OCI-LY1 (cell line): ENCODE measurements around the gene TMEM109.

ENCODE experiments used
- H2AFZ ChIP-seq: fragments of 200-600 bp; sonication (generic), shearing (Covaris generic); 2 replicates; pipeline ENCODE4 v1.6.0; 2014; ENCODE audit warnings: antibody characterized with exemption, mild to moderate bottlenecking, low read length
- H3F3A ChIP-seq: fragments of 200-600 bp; sonication (generic), shearing (Covaris generic); 2 replicates; pipeline ENCODE4 v1.6.0; 2014; ENCODE audit warnings: mild to moderate bottlenecking, antibody characterized with exemption, low read length, moderate library complexity; ENCODE audit not compliant: insufficient read depth
- H3K27ac ChIP-seq: fragments of 200-600 bp; sonication (generic); 2 replicates; pipeline ENCODE4 v1.5.1; 2014; ENCODE audit warnings: low read length, mixed run types, mild to moderate bottlenecking, low read depth; ENCODE audit not compliant: poor library complexity, severe bottlenecking
- H3K27me3 ChIP-seq: fragments of 200-600 bp; sonication (generic); 2 replicates; pipeline ENCODE4 v1.6.0; 2014; ENCODE audit warnings: antibody characterized with exemption, mild to moderate bottlenecking, low read length, moderate library complexity; ENCODE audit not compliant: insufficient read depth
- H3K36me3 ChIP-seq: fragments of 200-600 bp; sonication (generic); 2 replicates; pipeline ENCODE4 v1.6.1; 2014; ENCODE audit warnings: mild to moderate bottlenecking, antibody characterized with exemption, low read length, moderate library complexity, mixed read lengths; ENCODE audit not compliant: insufficient read depth
- H3K4me1 ChIP-seq: fragments of 200-600 bp; sonication (generic); 2 replicates; pipeline ENCODE4 v1.5.1; 2014; ENCODE audit warnings: mild to moderate bottlenecking, low read length, moderate library complexity; ENCODE audit not compliant: insufficient read depth, severe bottlenecking
- H3K4me2 ChIP-seq: fragments of 200-600 bp; sonication (generic), shearing (Covaris generic); 2 replicates; pipeline ENCODE4 v1.6.1; 2014; ENCODE audit warnings: low read length
- H3K4me3 ChIP-seq: fragments of 200-600 bp; sonication (generic); 2 replicates; pipeline ENCODE4 v1.5.1; 2014; ENCODE audit warnings: low read length, low read depth, mild to moderate bottlenecking, mixed read lengths; ENCODE audit not compliant: poor library complexity, severe bottlenecking
- H3K79me2 ChIP-seq: fragments of 200-600 bp; shearing (Covaris generic); 2 replicates; pipeline ENCODE4 v1.6.1; 2016; ENCODE audit warnings: mixed run types, low read length, mixed read lengths; ENCODE audit not compliant: insufficient read depth
- H3K9ac ChIP-seq: fragments of 200-600 bp; sonication (generic), shearing (Covaris generic); 2 replicates; pipeline ENCODE4 v1.6.1; 2014; ENCODE audit warnings: mild to moderate bottlenecking, low read length, mixed read lengths
- H3K9me2 ChIP-seq: fragments of 200-600 bp; sonication (generic), shearing (Covaris generic); 2 replicates; pipeline ENCODE4 v1.6.1; 2014; ENCODE audit warnings: low read depth, mild to moderate bottlenecking, low read length, mixed read lengths
- H3K9me3 ChIP-seq: fragments of 200-600 bp; shearing (Covaris generic); 2 replicates; pipeline ENCODE4 v1.6.1; 2014; ENCODE audit warnings: low read length, mixed read lengths
- H4K20me1 ChIP-seq: fragments of 200-600 bp; sonication (generic), shearing (Covaris generic); 2 replicates; pipeline ENCODE4 v1.6.0; 2016; ENCODE audit warnings: mild to moderate bottlenecking, low read length; ENCODE audit not compliant: insufficient read depth
- CTCF ChIP-seq: fragments of 200-600 bp; sonication (generic), shearing (Covaris generic); IDR thresholded peaks from 2 replicates; pipeline ENCODE4 v1.5.1; 2017; ENCODE audit warnings: mild to moderate bottlenecking, antibody characterized with exemption, low read length, moderate library complexity, mixed read lengths
- EZH2 ChIP-seq: fragments of 200-600 bp; sonication (generic), shearing (Covaris generic); IDR thresholded peaks from 2 replicates; pipeline ENCODE4 v1.8.0; 2017; ENCODE audit warnings: borderline replicate concordance, mixed run types, mild to moderate bottlenecking, antibody characterized with exemption, low read length, moderate library complexity, mixed read lengths

The TMEM109 gene

GRCh38 chr11:60934790-60935605, 21.0 kb downstream of the TMEM109 start:
- Histone ChIP-seq H3K27ac (no peak overlapping the region), H3K36me3 (no peaks in the 10 kb centered on the region), H3K4me3 (no peak overlapping the region), H3K9ac (no peak overlapping the region), H3K27me3 (no peaks in the 10 kb centered on the region), H3K4me2 (no peak overlapping the region), H3K79me2 (no peaks in the 10 kb centered on the region), H3K4me1 (peaks cover 36% of the 10 kb centered on the region), H2AFZ (no peak overlapping the region), H4K20me1 (no peaks in the 10 kb centered on the region), H3K9me2 (no peaks in the 10 kb centered on the region), H3K9me3 (no peaks in the 10 kb centered on the region), H3F3A (no peaks in the 10 kb centered on the region)
- no peak for TF ChIP-seq CTCF
- no peak for TF ChIP-seq EZH2

GRCh38 chr11:60935676-60936442, 21.9 kb downstream of the TMEM109 start:
- Histone ChIP-seq H3K27me3 (no peaks in the 10 kb centered on the region), H3K9me3 (no peaks in the 10 kb centered on the region), H3K27ac (no peak overlapping the region), H3F3A (no peaks in the 10 kb centered on the region), H3K9ac (no peak overlapping the region), H3K4me3 (no peak overlapping the region), H2AFZ (no peak overlapping the region), H3K9me2 (no peaks in the 10 kb centered on the region), H3K4me1 (peaks cover 36% of the 10 kb centered on the region), H4K20me1 (no peaks in the 10 kb centered on the region), H3K79me2 (no peaks in the 10 kb centered on the region), H3K36me3 (no peaks in the 10 kb centered on the region), H3K4me2 (no peak overlapping the region)
- no peak for TF ChIP-seq CTCF
- no peak for TF ChIP-seq EZH2

GRCh38 chr11:60936467-60937143, 22.6 kb downstream of the TMEM109 start:
- Histone ChIP-seq H4K20me1 (no peaks in the 10 kb centered on the region), H3K4me2 (no peak overlapping the region), H3K27me3 (no peaks in the 10 kb centered on the region), H2AFZ (no peak overlapping the region), H3K4me1 (peaks cover 29% of the 10 kb centered on the region), H3K9ac (no peak overlapping the region), H3K79me2 (no peaks in the 10 kb centered on the region), H3K4me3 (no peak overlapping the region), H3K27ac (no peak overlapping the region), H3K36me3 (no peaks in the 10 kb centered on the region), H3K9me2 (no peaks in the 10 kb centered on the region), H3F3A (no peaks in the 10 kb centered on the region), H3K9me3 (no peaks in the 10 kb centered on the region)
- TF ChIP-seq CTCF, result no peak
- TF ChIP-seq EZH2, result no peak
